Nephron progenitor cell (in vitro differentiated cells): Measurements from ENCODE around the gene FUT1.

Source experiments
- DNase-seq: peaks from one replicate; pipeline ENCODE4 v3.0.0; 2021
- H3K27ac Mint-ChIP-seq: 2 replicates; pipeline ENCODE4 v1.8.0; 2021; ENCODE audit warnings: mild to moderate bottlenecking, moderate library complexity, mixed read lengths
- H3K27me3 Mint-ChIP-seq: 2 replicates; pipeline ENCODE4 v1.8.0; 2021; ENCODE audit warnings: mild to moderate bottlenecking, low read depth, mixed read lengths; ENCODE audit not compliant: poor library complexity
- H3K36me3 Mint-ChIP-seq: 2 replicates; pipeline ENCODE4 v1.8.0; 2021; ENCODE audit warnings: low read depth, mixed read lengths
- H3K4me1 Mint-ChIP-seq: 2 replicates; pipeline ENCODE4 v1.8.0; 2021; ENCODE audit warnings: mixed read lengths
- H3K4me3 Mint-ChIP-seq: 2 replicates; pipeline ENCODE4 v1.8.0; 2021; ENCODE audit warnings: mild to moderate bottlenecking, moderate library complexity, mixed read lengths
- H3K9me3 Mint-ChIP-seq: 2 replicates; pipeline ENCODE4 v1.8.0; 2021; ENCODE audit warnings: mild to moderate bottlenecking, moderate library complexity, mixed read lengths
- TF ChIP-seq, protein P1 (sequence below): fragments of 200-600 bp; sonication (generic); IDR thresholded peaks from 2 replicates; pipeline ENCODE4 v1.5.0; 2021; ENCODE audit warnings: antibody characterized with exemption

Gene FUT1

DNA sequence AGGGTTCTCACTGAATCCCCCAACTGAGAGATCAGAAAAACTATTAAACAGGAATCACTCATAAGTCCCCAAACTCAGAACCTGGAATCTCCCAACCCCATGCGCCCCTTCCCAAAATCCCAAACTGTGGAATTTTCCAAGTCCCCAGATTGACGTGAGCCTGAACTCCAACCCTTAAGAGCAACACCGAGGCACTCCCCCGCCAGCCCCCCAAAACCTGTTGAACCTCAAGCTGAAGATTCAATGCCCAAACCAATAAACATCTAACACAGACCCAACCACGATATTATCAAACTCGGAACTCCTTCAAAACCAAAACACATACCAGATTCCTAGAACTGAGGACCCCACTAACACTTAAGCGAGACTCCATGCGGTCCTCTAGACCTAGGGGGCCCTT is 6.3 kb downstream of the FUT1 start:
- peaks cover 13% of the 10 kb centered on the region for H3K9me3 Mint-ChIP-seq
- no peaks in the 10 kb centered on the region for H3K36me3 Mint-ChIP-seq
- no peak overlapping the region for H3K4me3 Mint-ChIP-seq
- TF ChIP-seq, protein P1, sequence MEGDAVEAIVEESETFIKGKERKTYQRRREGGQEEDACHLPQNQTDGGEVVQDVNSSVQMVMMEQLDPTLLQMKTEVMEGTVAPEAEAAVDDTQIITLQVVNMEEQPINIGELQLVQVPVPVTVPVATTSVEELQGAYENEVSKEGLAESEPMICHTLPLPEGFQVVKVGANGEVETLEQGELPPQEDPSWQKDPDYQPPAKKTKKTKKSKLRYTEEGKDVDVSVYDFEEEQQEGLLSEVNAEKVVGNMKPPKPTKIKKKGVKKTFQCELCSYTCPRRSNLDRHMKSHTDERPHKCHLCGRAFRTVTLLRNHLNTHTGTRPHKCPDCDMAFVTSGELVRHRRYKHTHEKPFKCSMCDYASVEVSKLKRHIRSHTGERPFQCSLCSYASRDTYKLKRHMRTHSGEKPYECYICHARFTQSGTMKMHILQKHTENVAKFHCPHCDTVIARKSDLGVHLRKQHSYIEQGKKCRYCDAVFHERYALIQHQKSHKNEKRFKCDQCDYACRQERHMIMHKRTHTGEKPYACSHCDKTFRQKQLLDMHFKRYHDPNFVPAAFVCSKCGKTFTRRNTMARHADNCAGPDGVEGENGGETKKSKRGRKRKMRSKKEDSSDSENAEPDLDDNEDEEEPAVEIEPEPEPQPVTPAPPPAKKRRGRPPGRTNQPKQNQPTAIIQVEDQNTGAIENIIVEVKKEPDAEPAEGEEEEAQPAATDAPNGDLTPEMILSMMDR, result no peak
- DNase-seq, result no peak
- H3K27ac Mint-ChIP-seq, result no peak overlapping the region
- H3K27me3 Mint-ChIP-seq, result peaks cover 25% of the 10 kb centered on the region
- peaks cover 23% of the 10 kb centered on the region for H3K4me1 Mint-ChIP-seq

DNA sequence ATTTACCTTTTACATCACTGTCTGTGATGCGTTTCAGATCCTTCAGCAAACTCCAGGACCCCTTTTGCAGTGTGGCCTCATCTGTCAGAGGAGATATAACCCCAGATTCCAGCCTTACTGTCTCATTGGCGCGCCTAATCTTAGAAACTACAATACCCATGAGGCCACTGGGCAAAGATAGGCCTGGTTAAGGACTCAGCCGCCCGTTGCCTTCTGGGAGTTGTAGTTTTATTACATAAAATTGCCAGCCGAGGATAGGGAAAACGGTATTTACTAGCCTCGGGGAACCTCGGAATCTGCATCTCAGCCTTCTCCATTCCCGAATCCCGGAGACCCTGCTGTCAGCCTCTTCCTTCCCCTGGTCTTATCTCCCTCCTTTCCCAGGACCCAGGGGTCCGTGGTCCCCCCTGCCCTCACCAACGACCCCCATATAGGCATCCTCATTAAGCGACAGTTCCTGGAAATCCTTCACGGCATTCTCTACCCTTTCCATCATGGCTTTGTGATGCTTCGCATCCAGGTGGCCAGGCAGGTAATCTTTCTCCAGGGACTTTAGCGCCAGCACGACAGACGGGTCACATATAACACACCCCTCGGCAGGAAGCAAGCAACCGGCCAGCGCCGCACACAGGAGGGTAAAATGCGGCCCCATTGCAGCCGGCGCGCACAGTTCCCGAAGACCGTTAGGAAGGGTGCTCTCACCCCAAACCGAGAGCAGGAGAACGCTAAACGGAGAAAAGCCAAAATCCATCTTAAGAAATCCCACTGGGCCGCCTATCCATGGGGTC is 7.0 kb downstream of the FUT1 start:
- peak; percentile 56 for DNase-seq
- TF ChIP-seq, protein P1, result no peak
- Mint-ChIP-seq H3K27me3 (peaks cover 27% of the 10 kb centered on the region), H3K4me3 (no peak overlapping the region), H3K36me3 (no peaks in the 10 kb centered on the region), H3K27ac (no peak overlapping the region), H3K4me1 (peaks cover 24% of the 10 kb centered on the region), H3K9me3 (peaks cover 13% of the 10 kb centered on the region)

DNA sequence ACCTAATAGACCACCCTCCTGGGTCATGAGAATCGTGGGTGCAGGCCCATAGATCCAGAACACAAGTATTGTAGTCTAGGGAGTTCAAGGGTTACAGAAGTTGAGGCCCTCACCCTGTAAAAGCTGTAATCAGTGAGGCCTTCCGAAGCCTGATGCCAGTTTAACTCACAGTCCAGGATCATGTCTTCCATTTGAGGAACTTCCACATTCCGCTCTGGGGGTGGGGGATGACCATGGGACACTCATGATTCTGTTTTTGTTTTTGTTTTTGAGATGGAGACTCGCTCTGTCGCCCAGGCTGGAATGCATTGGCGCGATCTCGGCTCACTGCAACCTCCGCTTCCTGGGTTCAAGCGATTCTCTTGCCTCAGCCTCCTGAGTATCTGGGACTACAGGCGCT is 10.3 kb downstream of the FUT1 start:
- TF ChIP-seq, protein P1, result no peak
- Mint-ChIP-seq H3K9me3 (peaks cover 13% of the 10 kb centered on the region), H3K36me3 (no peaks in the 10 kb centered on the region), H3K4me1 (peaks cover 32% of the 10 kb centered on the region), H3K4me3 (no peak overlapping the region), H3K27ac (no peak overlapping the region), H3K27me3 (peaks cover 36% of the 10 kb centered on the region)
- DNase-seq, result no peak

DNA sequence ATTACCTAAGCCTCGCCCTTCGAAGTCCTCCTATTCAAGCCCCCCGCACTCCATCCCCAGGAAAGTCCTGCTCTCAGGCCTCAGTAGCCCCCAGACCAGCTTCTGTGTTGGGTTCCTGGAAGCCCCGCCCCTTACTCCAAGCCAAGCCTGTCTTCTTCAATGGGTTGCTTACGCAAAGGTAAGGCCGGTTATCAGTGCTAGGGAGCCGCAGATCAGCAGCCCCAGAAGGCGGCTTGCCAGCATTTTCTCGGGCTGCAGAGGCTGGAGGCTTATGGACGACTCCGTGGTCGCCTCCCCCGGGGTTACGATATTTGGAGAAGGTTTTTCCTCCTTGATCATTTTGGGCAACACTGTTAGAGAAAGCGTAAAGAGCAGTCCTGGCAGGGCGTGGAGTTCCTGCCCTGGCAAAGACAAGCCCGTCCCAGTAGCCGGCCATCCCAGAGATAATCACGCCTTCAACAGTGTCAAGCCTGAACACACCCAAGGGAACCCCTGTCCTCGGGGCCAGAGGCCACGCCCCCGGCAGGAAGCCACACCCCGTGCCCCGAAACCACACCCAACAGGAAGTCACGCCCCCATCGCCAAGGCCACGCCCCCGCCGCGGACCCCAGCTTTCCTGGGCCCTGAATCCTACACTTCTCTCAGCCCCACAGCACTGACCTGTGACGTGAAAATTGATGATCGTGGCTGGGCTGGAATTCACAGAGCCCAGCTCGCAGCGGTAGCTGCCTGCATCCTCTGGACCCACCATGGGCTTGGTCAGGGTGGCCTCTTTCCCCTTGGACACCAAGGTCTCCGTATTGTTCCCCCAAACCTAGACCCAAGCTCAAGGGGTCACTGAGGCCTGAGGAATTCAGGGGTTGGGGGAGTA is 11.1 kb downstream of the FUT1 start:
- H3K4me1 Mint-ChIP-seq, result peaks cover 35% of the 10 kb centered on the region
- DNase-seq, result peak; percentile 79
- H3K27me3 Mint-ChIP-seq, result peaks cover 40% of the 10 kb centered on the region
- peak overlapping the region; percentile 38 for H3K4me3 Mint-ChIP-seq
- H3K9me3 Mint-ChIP-seq, result peaks cover 9% of the 10 kb centered on the region
- H3K36me3 Mint-ChIP-seq, result no peaks in the 10 kb centered on the region
- TF ChIP-seq, protein P1, result no peak
- H3K27ac Mint-ChIP-seq, result peak overlapping the region; percentile 16

DNA sequence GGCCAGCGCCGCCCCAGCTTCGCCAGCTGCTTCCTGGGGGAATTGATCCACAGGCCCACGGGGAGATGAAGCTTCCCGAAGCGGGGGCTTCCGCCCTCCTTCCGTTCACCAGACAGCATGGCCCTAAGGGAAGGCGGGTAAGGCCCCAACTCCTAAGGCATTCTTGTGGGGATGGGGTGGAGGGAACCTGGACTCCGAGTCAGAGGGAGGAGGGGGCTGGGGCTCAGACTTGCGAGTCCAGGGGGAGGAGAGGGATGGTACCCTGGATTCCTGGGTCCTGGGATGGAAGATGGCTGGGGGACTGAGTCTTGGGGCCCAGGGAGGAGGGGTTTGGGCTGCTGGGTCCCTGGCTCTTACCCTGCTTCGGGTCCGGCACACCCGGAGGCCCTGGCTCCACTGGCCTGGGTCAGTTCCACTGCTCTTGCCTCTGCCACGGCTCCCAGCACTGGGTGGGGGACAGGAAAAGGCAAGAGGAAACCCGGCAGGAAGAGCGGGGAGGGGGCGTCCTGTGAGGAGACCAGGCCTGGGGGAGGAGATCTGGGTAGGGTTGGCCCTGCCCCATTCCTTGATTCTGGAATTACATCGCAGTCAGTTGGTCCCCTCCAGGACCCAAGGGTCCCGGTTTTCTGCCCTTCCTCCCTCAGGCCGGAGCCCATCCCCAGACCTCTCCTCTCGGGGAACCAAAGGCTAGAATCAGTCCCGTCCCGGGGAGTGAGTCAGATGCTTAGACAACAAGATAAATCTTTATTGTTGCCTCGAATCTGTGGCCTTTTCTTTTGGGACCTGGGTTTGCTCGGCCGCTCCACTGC is 12.1 kb downstream of the FUT1 start, which contains the start of gene RASIP1:
RASIP1 (minus strand) TSS at position 447 of the 809 bp plus-strand sequence; CDS start at position 119, 328 bp downstream.
- Mint-ChIP-seq H3K27ac (no peak within 1 kb of the TSS), H3K27me3 (peaks cover 43% of the 10 kb centered on the region), H3K36me3 (no peaks in the 10 kb centered on the region), H3K9me3 (no peaks in the 10 kb centered on the region), H3K4me1 (peaks cover 37% of the 10 kb centered on the region), H3K4me3 (peak within 1 kb of the TSS; percentile 71)
- TF ChIP-seq, protein P1, result no peak
- DNase-seq, result no peak
